ENCODE results near the gene CIZ1. TPM values are rescaled to one million over a fixed set of nuclear protein-coding genes. Genes with fewer than 3 reads are reported as not detected.

CIZ1 gene
- total RNA-seq, 1 donor from 2014 or later: 74.9 TPM

DNA sequence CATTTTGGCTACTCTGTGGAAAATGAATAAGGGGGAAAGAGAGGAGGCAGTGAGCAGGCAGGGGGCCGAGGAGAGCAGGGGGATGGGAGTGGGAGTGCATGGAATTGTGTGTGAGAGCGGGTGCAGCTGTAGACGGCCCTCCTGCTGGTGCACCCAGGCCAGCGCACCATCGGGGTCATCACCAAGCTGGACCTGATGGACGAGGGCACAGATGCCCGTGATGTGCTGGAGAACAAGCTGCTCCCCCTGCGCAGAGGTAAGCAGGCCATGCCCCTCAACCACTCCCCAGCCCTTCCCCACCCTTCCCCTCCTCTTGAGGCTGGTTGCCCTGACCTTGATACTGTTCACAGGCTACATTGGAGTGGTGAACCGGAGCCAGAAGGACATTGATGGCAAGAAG lies 28.5 kb upstream of the CIZ1 start:
- H3K27ac ChIP-seq (replicated peaks): no peak overlapping the region
- TF ChIP-seq, protein P1, sequence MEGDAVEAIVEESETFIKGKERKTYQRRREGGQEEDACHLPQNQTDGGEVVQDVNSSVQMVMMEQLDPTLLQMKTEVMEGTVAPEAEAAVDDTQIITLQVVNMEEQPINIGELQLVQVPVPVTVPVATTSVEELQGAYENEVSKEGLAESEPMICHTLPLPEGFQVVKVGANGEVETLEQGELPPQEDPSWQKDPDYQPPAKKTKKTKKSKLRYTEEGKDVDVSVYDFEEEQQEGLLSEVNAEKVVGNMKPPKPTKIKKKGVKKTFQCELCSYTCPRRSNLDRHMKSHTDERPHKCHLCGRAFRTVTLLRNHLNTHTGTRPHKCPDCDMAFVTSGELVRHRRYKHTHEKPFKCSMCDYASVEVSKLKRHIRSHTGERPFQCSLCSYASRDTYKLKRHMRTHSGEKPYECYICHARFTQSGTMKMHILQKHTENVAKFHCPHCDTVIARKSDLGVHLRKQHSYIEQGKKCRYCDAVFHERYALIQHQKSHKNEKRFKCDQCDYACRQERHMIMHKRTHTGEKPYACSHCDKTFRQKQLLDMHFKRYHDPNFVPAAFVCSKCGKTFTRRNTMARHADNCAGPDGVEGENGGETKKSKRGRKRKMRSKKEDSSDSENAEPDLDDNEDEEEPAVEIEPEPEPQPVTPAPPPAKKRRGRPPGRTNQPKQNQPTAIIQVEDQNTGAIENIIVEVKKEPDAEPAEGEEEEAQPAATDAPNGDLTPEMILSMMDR (IDR thresholded peaks at IDR 0.05; ENCODE audit: borderline replicate concordance): no peak
- no peak for DNase-seq
- H3K36me3 ChIP-seq: no peaks in the 10 kb centered on the region
- H3K4me3 ChIP-seq: no peak overlapping the region
- intact Hi-C loops (cut with micrococcal nuclease): no loop called here
- no peaks in the 10 kb centered on the region for H3K27me3 ChIP-seq (ENCODE audit: low read depth)
- no peaks in the 10 kb centered on the region for H3K9me3 ChIP-seq (replicated peaks)
- H3K4me1 ChIP-seq: peaks cover 25% of the 10 kb centered on the region

GRCh38 chr9:128218518-128219389 lies 27.4 kb upstream of the CIZ1 start:
- intact Hi-C loops (cut with micrococcal nuclease): no loop called here
- Histone ChIP-seq H3K27ac (replicated peaks) (peak overlapping the region; percentile 52), H3K27me3 (ENCODE audit: low read depth) (no peaks in the 10 kb centered on the region), H3K4me1 (peaks cover 28% of the 10 kb centered on the region), H3K9me3 (replicated peaks) (no peaks in the 10 kb centered on the region), H3K4me3 (peak overlapping the region; percentile 62), H3K36me3 (no peaks in the 10 kb centered on the region)
- TF ChIP-seq, protein P1 (IDR thresholded peaks at IDR 0.05; ENCODE audit: borderline replicate concordance): no peak
- DNase-seq: peak; percentile 92

GRCh38 chr9:128218172-128218517 lies 26.8 kb upstream of the CIZ1 start:
- H3K27me3 ChIP-seq (ENCODE audit: low read depth): no peaks in the 10 kb centered on the region
- peaks cover 28% of the 10 kb centered on the region for H3K4me1 ChIP-seq
- intact Hi-C loops (cut with micrococcal nuclease): no loop called here
- peak overlapping the region; percentile 62 for H3K4me3 ChIP-seq
- TF ChIP-seq, protein P1 (IDR thresholded peaks at IDR 0.05; ENCODE audit: borderline replicate concordance): no peak
- no peaks in the 10 kb centered on the region for H3K9me3 ChIP-seq (replicated peaks)
- no peaks in the 10 kb centered on the region for H3K36me3 ChIP-seq
- peak overlapping the region; percentile 52 for H3K27ac ChIP-seq (replicated peaks)
- DNase-seq: no peak

- DNase-seq: no peak
- peak overlapping the region; percentile 52 for H3K27ac ChIP-seq (replicated peaks)
- H3K9me3 ChIP-seq (replicated peaks): no peaks in the 10 kb centered on the region
- intact Hi-C loops (cut with micrococcal nuclease): no loop called here
- H3K4me3 ChIP-seq: no peak overlapping the region
- TF ChIP-seq, protein P1 (IDR thresholded peaks at IDR 0.05; ENCODE audit: borderline replicate concordance): no peak
- H3K4me1 ChIP-seq: peaks cover 28% of the 10 kb centered on the region
- peaks cover 1% of the 10 kb centered on the region for H3K27me3 ChIP-seq (ENCODE audit: low read depth)
- no peaks in the 10 kb centered on the region for H3K36me3 ChIP-seq
Observed at GRCh38 chr9:128216781-128217553, 25.6 kb upstream of the CIZ1 start.

DNA sequence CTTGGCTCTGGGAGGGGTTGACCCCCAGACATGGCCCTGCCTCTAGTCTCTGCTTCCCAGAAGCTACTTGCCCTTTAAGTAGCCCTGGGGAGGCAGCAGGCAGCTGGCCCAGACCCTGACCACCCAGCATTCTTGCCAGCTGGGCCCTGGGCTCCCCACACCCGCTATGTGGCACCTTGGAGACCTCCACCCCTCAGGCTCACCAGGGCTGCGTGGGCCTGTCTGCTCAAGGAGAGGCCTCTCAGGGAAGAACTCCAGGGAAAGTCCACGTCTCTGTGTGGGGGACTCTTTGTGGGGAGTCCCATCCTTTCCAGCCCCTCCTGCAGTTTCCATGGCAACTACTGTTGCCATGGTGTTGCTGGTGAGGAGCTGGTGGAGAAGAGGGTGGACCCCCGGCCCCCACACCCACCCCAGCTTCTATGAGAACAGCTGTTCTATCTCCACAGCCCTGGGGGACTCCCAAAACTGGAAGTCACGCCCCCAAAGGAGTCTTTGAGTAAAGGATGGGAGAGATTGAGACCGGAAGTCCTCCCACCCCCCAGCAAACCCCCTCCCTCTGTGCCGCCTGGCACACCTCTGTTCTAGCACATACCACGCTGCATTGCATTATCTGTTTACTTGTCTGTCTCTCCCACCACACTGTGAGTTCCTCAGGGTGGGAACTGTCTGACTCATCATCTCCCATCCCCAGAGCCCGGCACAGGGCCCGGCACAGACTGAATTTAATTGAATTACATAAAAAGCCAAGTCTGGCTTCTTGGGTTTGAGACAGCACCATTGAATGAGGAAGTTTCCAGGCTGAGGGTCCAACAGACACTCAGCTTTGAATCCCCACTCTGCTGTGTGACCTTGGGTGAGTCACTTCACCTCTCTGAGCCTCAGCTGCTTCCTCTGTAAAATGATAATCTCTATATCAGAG lies 24.4 kb upstream of the CIZ1 start:
- H3K4me3 ChIP-seq: no peak overlapping the region
- TF ChIP-seq, protein P1 (IDR thresholded peaks at IDR 0.05; ENCODE audit: borderline replicate concordance): no peak
- H3K9me3 ChIP-seq (replicated peaks): no peaks in the 10 kb centered on the region
- peaks cover 7% of the 10 kb centered on the region for H3K27me3 ChIP-seq (ENCODE audit: low read depth)
- H3K4me1 ChIP-seq: peaks cover 28% of the 10 kb centered on the region
- H3K36me3 ChIP-seq: no peaks in the 10 kb centered on the region
- intact Hi-C loops (cut with micrococcal nuclease): no loop called here
- H3K27ac ChIP-seq (replicated peaks): peak overlapping the region; percentile 52
- peak; percentile 51 for DNase-seq
